ENCODE results near the gene CMTM8. TPM values are rescaled to one million over a fixed set of nuclear protein-coding genes. Genes with fewer than 3 reads are reported as not detected.

The CMTM8 gene
- total and polyA plus RNA-seq, 5 experiments from 2014 or later, result 2.0 to 8.6 (median 2.8) TPM

DNA sequence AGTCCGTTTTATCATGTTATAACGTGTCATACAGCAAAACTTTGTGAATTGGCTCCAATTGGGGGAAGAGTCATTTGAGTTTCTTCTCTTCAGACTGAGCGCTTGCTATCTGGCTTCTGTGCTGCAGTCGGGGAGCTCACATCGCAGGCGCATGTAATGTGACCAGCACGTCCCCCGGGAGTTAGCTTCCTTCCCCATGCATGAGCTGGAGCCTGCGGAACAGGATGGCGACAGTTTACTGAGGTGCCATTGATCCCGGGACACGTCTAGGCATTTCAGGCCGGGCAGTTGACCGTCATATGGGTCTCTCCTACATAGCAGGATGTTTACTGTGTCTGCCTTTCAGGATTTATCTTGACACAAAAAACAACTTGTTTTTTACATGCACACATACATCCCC, 44.8 kb downstream of the CMTM8 start:
- POLR2A ChIA-PET, result no interaction called here
- Mint-ChIP-seq H3K9me3 (no peaks in the 10 kb centered on the region), H3K36me3 (no peaks in the 10 kb centered on the region), H3K4me3 (no peak overlapping the region), H3K27me3 (no peaks in the 10 kb centered on the region), H3K4me1 (peaks cover 12 to 35% (median 23%) of the 10 kb centered on the region in 4 donors), H3K27ac (peak overlapping the region in 3 of 10 donors; percentile 11 to 86 (median 12))
- DNase-seq (no peak), ATAC-seq (no peak)

DNA sequence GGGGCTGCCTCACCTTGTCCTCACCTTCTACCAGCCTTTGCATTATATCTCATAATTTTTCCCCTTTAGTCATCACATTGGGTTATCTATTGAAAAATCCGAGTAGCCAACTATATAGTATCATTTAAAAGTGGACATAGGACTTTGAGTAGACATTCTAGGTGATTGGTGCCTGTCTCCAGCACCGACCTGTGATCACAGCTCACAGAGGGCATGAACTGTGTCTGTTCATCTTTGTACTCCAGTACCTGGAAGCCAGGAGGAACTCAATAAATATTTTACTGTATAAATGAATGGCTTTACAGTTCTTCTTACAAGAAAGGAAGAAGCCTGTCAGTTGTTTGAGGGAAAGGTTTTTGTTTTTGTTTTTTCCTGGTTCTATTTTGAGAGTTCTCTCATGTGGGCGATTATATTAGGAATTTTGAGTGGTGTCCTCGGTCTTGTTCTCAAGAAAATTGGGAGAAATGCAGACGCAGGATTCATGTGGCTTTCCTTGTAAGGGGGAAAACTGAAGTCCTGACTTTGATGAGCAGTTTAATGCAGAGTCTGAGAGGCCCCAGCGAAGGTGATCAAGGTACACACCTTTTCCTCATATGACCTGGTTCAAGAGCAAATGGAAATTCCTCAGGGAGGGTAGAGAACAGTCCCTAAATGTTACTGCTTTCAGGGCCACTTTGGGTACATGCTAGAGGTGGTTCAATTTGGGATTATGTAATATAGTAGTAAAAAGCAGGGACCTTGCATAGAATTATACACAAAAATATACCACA, 46.1 kb downstream of the CMTM8 start:
- Mint-ChIP-seq H3K9me3 (no peaks in the 10 kb centered on the region), H3K36me3 (no peaks in the 10 kb centered on the region), H3K27ac (peak overlapping the region; percentile 0 to 86 (median 81)), H3K27me3 (no peaks in the 10 kb centered on the region), H3K4me3 (peak overlapping the region in 2 of 10 donors; percentile 8 to 38), H3K4me1 (peaks cover 13 to 44% (median 34%) of the 10 kb centered on the region in 4 donors)
- POLR2A ChIA-PET, result no interaction called here
- ATAC-seq (no peak), DNase-seq (no peak)

DNA sequence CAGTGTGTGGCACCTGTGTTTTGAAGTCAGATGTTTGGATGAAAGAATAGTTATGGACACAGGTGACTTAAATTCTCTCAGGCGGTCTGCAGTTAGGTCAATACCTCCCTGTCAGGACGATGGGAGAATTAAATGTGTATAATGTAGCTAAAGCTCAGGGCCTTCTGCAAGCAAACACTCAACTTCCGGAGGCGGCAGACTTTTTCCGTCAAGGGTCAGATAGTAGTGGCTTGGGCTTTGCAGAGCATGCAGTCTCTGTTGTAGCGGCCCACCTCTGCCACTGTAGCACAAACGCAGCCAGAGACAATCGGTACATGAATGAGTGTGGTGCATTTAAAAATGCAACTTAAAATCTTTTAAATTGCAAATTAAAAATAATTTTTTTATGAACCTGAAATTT, 47.4 kb downstream of the CMTM8 start:
- no peaks in the 10 kb centered on the region for H3K27me3 Mint-ChIP-seq
- POLR2A ChIA-PET, result interaction anchor here (0.5 to 1.6 kb wide), 3 partner anchors 9 to 203 kb away, joined by 3 to 5 read pairs (median 3); partner anchors contain the start of gene CMTM8
- H3K4me1 Mint-ChIP-seq, result peaks cover 13 to 44% (median 34%) of the 10 kb centered on the region in 4 donors
- H3K4me3 Mint-ChIP-seq, result peak overlapping the region in 9 of 10 donors; percentile 20 to 59 (median 40)
- no peaks in the 10 kb centered on the region for H3K9me3 Mint-ChIP-seq
- peak overlapping the region; percentile 57 to 91 (median 80) for H3K27ac Mint-ChIP-seq
- ATAC-seq, result peak; percentile 13 to 71
- no peaks in the 10 kb centered on the region for H3K36me3 Mint-ChIP-seq
- DNase-seq, result no peak

GRCh38 chr3:32288819-32289218, 50.3 kb downstream of the CMTM8 start:
- no peaks in the 10 kb centered on the region for H3K27me3 Mint-ChIP-seq
- peaks cover 7 to 35% (median 34%) of the 10 kb centered on the region in 4 donors for H3K4me1 Mint-ChIP-seq
- H3K4me3 Mint-ChIP-seq, result peak overlapping the region in 9 of 10 donors; percentile 17 to 79 (median 38)
- DNase-seq (peak in 4 of 10 donors; percentile 19 to 53 (median 40)), ATAC-seq (peak; percentile 85 to 89)
- peak overlapping the region; percentile 63 to 96 (median 92) for H3K27ac Mint-ChIP-seq
- POLR2A ChIA-PET, result interaction anchor here (0.6 to 2.4 kb wide), 5 partner anchors 15 to 102 kb away, joined by 3 to 10 read pairs (median 4); partner anchors contain the start of gene CMTM8
- H3K9me3 Mint-ChIP-seq, result no peaks in the 10 kb centered on the region
- no peaks in the 10 kb centered on the region for H3K36me3 Mint-ChIP-seq

- no peaks in the 10 kb centered on the region for H3K27me3 Mint-ChIP-seq
- no peak overlapping the region for H3K27ac Mint-ChIP-seq
- DNase-seq (no peak), ATAC-seq (no peak)
- H3K4me3 Mint-ChIP-seq, result no peak overlapping the region
- no peaks in the 10 kb centered on the region for H3K9me3 Mint-ChIP-seq
- POLR2A ChIA-PET, result no interaction called here
- H3K4me1 Mint-ChIP-seq, result peaks cover 8 to 26% (median 25%) of the 10 kb centered on the region in 4 donors
- no peaks in the 10 kb centered on the region for H3K36me3 Mint-ChIP-seq
Measured at GRCh38 chr3:32290619-32291018, 52.1 kb downstream of the CMTM8 start.

DNA sequence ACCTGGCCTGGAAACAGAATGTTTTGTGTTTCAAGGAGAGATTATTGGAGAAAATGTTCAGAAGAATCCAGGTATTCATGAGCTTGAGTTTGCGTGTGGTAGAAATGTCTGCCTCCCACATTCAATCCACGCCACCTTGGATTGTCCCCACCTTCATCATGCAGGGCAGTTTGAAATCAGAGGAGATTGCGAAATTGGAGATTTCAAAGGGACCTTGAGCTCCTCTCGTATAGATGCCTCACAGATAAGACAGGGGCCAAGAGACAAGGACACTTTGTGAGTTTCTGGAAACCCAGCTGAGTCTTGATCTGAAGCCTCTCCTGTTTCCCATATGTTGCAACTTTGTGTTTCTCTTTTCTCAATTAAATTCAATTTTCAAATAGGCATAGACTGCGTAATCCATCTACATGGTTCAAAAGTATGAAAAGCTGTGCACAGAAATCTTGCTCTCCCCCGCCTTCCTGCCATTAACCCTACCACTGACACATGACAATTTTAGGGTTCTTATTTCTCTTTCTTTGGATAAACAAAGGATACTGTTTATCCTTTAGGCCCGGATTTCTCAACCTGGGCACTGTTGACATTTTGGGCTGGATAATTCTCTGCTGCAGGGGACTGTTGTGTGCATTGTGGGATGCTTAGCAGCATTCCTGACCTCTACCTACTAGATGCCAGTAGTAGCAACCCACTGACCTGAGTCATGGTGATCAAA, 53.8 kb downstream of the CMTM8 start:
- no peak for DNase-seq
- Mint-ChIP-seq H3K27me3 (no peaks in the 10 kb centered on the region), H3K4me1 (peaks cover 8 to 29% (median 23%) of the 10 kb centered on the region in 4 donors), H3K9me3 (no peaks in the 10 kb centered on the region), H3K27ac (peak overlapping the region in 1 of 10 donors; percentile 37), H3K4me3 (no peak overlapping the region), H3K36me3 (no peaks in the 10 kb centered on the region)
- ATAC-seq, result no peak
- POLR2A ChIA-PET, result no interaction called here

DNA sequence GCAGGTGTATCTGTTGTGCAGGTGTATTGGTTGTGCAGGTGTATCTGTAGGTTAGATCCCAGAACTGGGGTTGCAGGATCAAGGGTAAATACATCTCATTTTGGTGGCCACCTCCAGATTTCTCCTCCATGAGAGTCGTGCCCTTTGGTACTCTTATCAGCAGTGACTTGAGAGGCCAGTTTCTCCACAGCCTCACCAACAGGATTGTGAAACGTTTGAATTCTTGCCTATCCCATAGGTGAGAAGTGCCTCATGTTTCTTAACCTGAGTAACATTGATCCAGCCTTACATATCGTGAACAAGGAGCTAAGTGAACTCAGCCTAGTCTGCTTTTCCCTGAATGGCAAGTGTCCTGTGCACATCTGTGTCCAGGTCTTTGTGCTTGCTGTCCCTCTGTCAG, 55.4 kb downstream of the CMTM8 start:
- Mint-ChIP-seq H3K4me1 (peaks cover 10 to 31% (median 23%) of the 10 kb centered on the region in 4 donors), H3K36me3 (no peaks in the 10 kb centered on the region), H3K27me3 (no peaks in the 10 kb centered on the region), H3K9me3 (no peaks in the 10 kb centered on the region), H3K27ac (peak overlapping the region in 3 of 10 donors; percentile 52 to 82 (median 55)), H3K4me3 (no peak overlapping the region)
- no peak for ATAC-seq
- DNase-seq, result no peak
- POLR2A ChIA-PET, result no interaction called here

GRCh38 chr3:32296251-32297204, 58.0 kb downstream of the CMTM8 start:
- POLR2A ChIA-PET, result interaction anchor here (0.6 to 1.9 kb wide), 4 partner anchors 75 to 173 kb away, joined by 3 to 12 read pairs (median 4); no protein-coding TSS in a partner anchor
- peaks cover 12 to 24% (median 21%) of the 10 kb centered on the region in 4 donors for H3K4me1 Mint-ChIP-seq

DNA sequence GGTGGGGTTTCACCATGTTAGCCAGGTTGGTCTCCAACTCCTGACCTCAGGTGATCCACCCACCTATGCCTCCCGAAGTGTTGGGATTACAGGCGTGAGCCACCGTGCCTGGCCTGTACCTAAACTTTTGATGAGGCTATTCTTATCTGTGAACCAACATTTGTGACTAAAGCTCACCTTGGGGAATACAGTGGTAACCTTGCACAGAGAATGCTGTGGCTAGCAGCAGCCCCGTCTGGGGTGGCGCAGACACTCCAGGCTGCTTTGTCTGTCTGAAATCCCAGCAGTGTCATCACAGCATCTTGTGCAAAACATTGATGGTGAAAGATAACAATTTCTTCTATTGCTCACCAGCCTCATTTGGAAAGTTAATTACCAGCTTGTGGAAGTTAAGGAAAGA, 58.9 kb downstream of the CMTM8 start:
- DNase-seq (peak in 4 of 10 donors; percentile 4 to 22 (median 14)), ATAC-seq (peak; percentile 73 to 78)
- no peaks in the 10 kb centered on the region for H3K36me3 Mint-ChIP-seq
- H3K9me3 Mint-ChIP-seq, result no peaks in the 10 kb centered on the region
- peak overlapping the region; percentile 18 to 96 (median 80) for H3K27ac Mint-ChIP-seq
- H3K4me3 Mint-ChIP-seq, result peak overlapping the region in 7 of 10 donors; percentile 3 to 66 (median 23)
- H3K4me1 Mint-ChIP-seq, result peaks cover 14 to 29% (median 27%) of the 10 kb centered on the region in 4 donors
- POLR2A ChIA-PET, result interaction anchor here (0.6 to 1.9 kb wide), 4 partner anchors 61 to 271 kb away, joined by 3 to 12 read pairs (median 6); no protein-coding TSS in a partner anchor
- H3K27me3 Mint-ChIP-seq, result no peaks in the 10 kb centered on the region

More at GRCh38 chr3:32296251-32297204, 58.0 kb downstream of the CMTM8 start:
- H3K9me3 Mint-ChIP-seq, result no peaks in the 10 kb centered on the region
- H3K27ac Mint-ChIP-seq, result peak overlapping the region; percentile 54 to 95 (median 85)
- no peaks in the 10 kb centered on the region for H3K36me3 Mint-ChIP-seq
- H3K27me3 Mint-ChIP-seq, result no peaks in the 10 kb centered on the region
- DNase-seq, result peak; percentile 27 to 70 (median 56)
- ATAC-seq, result peak; percentile 81 to 82
- H3K4me3 Mint-ChIP-seq, result peak overlapping the region; percentile 43 to 77 (median 58)

GRCh38 chr3:32301426-32301825, 62.9 kb downstream of the CMTM8 start:
- Mint-ChIP-seq H3K4me3 (peak overlapping the region in 1 of 10 donors; percentile 5), H3K27ac (peak overlapping the region in 6 of 10 donors; percentile 27 to 100 (median 54)), H3K27me3 (no peaks in the 10 kb centered on the region), H3K36me3 (no peaks in the 10 kb centered on the region), H3K4me1 (peaks cover 23 to 51% (median 47%) of the 10 kb centered on the region in 4 donors), H3K9me3 (no peaks in the 10 kb centered on the region)
- ATAC-seq, result no peak
- POLR2A ChIA-PET, result no interaction called here
- no peak for DNase-seq

- no peaks in the 10 kb centered on the region for H3K36me3 Mint-ChIP-seq
- H3K4me1 Mint-ChIP-seq, result peaks cover 21 to 45% (median 36%) of the 10 kb centered on the region in 4 donors
- no peaks in the 10 kb centered on the region for H3K9me3 Mint-ChIP-seq
- ATAC-seq, result peak in 1 of 2 donors; percentile 30
- H3K27me3 Mint-ChIP-seq, result no peaks in the 10 kb centered on the region
- DNase-seq, result no peak
- peak overlapping the region; percentile 86 to 100 (median 92) for H3K27ac Mint-ChIP-seq
- peak overlapping the region; percentile 52 to 78 (median 70) for H3K4me3 Mint-ChIP-seq
- POLR2A ChIA-PET, result interaction anchor here (0.7 to 1.2 kb wide), 4 partner anchors 13 to 34 kb away, joined by 3 to 5 read pairs (median 4); no protein-coding TSS in a partner anchor
Measured at GRCh38 chr3:32302601-32303398, 64.3 kb downstream of the CMTM8 start.
